Measurements from ENCODE around the gene RTEL1.

RTEL1 gene

GRCh38 chr20:63700199-63701050 is 42.3 kb downstream of the RTEL1 start:
- Histone ChIP-seq H2AFZ (ENCODE audit: insufficient read depth, low read length, poor library complexity) (no peak overlapping the region), H3K79me2 (ENCODE audit: control insufficient read depth, insufficient read depth, low read length, poor library complexity) (no peaks in the 10 kb centered on the region), H3K9ac (ENCODE audit: low read length) (no peak overlapping the region), H4K12ac (ENCODE audit: low read depth, low read length) (no peak overlapping the region), H4K8ac (ENCODE audit: low read depth, low read length) (no peak overlapping the region), H4K91ac (ENCODE audit: low read depth, low read length) (no peak overlapping the region), H3K4me3 (ENCODE audit: low read depth, low read length) (no peak overlapping the region), H2BK120ac (ENCODE audit: insufficient read depth, low read length, poor library complexity) (no peak overlapping the region), H3K36me3 (ENCODE audit: control insufficient read depth in 1 of 2, insufficient read depth in 2 of 2, low read length in 2 of 2) (peaks cover 22 to 23% of the 10 kb centered on the region in 2 experiments), H3K4me2 (ENCODE audit: low read length) (no peak overlapping the region), H3K18ac (ENCODE audit: low read length) (no peak overlapping the region), H3K14ac (ENCODE audit: low read length) (no peak overlapping the region), H3K23ac (ENCODE audit: low read length) (no peak overlapping the region), H3K79me1 (ENCODE audit: low read length) (no peaks in the 10 kb centered on the region), H3K4me1 (ENCODE audit: control insufficient read depth in 1 of 2, insufficient read depth in 2 of 2, low read length in 2 of 2) (peaks cover 6 to 11% of the 10 kb centered on the region in 2 experiments), H2BK5ac (ENCODE audit: low read depth, low read length, poor library complexity) (no peak overlapping the region), H3K4ac (ENCODE audit: low read depth, low read length) (no peak overlapping the region), H2AK5ac (ENCODE audit: low read length) (no peak overlapping the region), H3K27ac (ENCODE audit: low read depth, low read length) (no peak overlapping the region), H3K27me3 (ENCODE audit: insufficient read depth, low read length) (no peaks in the 10 kb centered on the region), H2BK12ac (ENCODE audit: low read length) (no peak overlapping the region), H3K9me3 (ENCODE audit: insufficient read depth, low read depth, low read length) (peaks cover 3% of the 10 kb centered on the region)
- no CpG with 5 or more reads among the region's 43 CpGs for WGBS (ENCODE audit: extremely low coverage, insufficient coverage, insufficient read length)
- DNase-seq = no peak

GRCh38 chr20:63701051-63701328 is 42.9 kb downstream of the RTEL1 start:
- peaks cover 3% of the 10 kb centered on the region for H3K9me3 ChIP-seq (ENCODE audit: insufficient read depth, low read depth, low read length)
- no peak overlapping the region for H4K8ac ChIP-seq (ENCODE audit: low read depth, low read length)
- no peak overlapping the region for H3K4me3 ChIP-seq (ENCODE audit: low read depth, low read length)
- no CpG with 5 or more reads among the region's 5 CpGs for WGBS (ENCODE audit: extremely low coverage, insufficient coverage, insufficient read length)
- H3K36me3 ChIP-seq (ENCODE audit: control insufficient read depth in 1 of 2, insufficient read depth in 2 of 2, low read length in 2 of 2) = peaks cover 27 to 28% of the 10 kb centered on the region in 2 experiments
- H3K4me1 ChIP-seq (ENCODE audit: control insufficient read depth in 1 of 2, insufficient read depth in 2 of 2, low read length in 2 of 2) = peaks cover 6 to 11% of the 10 kb centered on the region in 2 experiments
- H4K91ac ChIP-seq (ENCODE audit: low read depth, low read length) = no peak overlapping the region
- H2AFZ ChIP-seq (ENCODE audit: insufficient read depth, low read length, poor library complexity) = no peak overlapping the region
- no peak overlapping the region for H2BK5ac ChIP-seq (ENCODE audit: low read depth, low read length, poor library complexity)
- no peak overlapping the region for H3K18ac ChIP-seq (ENCODE audit: low read length)
- H3K14ac ChIP-seq (ENCODE audit: low read length) = no peak overlapping the region
- H2BK12ac ChIP-seq (ENCODE audit: low read length) = no peak overlapping the region
- H2BK120ac ChIP-seq (ENCODE audit: insufficient read depth, low read length, poor library complexity) = no peak overlapping the region
- H2AK5ac ChIP-seq (ENCODE audit: low read length) = no peak overlapping the region
- no peak overlapping the region for H4K12ac ChIP-seq (ENCODE audit: low read depth, low read length)
- H3K79me1 ChIP-seq (ENCODE audit: low read length) = no peaks in the 10 kb centered on the region
- no peaks in the 10 kb centered on the region for H3K79me2 ChIP-seq (ENCODE audit: control insufficient read depth, insufficient read depth, low read length, poor library complexity)
- no peak overlapping the region for H3K9ac ChIP-seq (ENCODE audit: low read length)
- no peak for DNase-seq
- H3K27me3 ChIP-seq (ENCODE audit: insufficient read depth, low read length) = no peaks in the 10 kb centered on the region
- H3K4me2 ChIP-seq (ENCODE audit: low read length) = no peak overlapping the region
- H3K23ac ChIP-seq (ENCODE audit: low read length) = no peak overlapping the region
- no peak overlapping the region for H3K27ac ChIP-seq (ENCODE audit: low read depth, low read length)
- no peak overlapping the region for H3K4ac ChIP-seq (ENCODE audit: low read depth, low read length)

GRCh38 chr20:63701329-63702035 is 43.4 kb downstream of the RTEL1 start:
- no peak overlapping the region for H2BK5ac ChIP-seq (ENCODE audit: low read depth, low read length, poor library complexity)
- H3K27ac ChIP-seq (ENCODE audit: low read depth, low read length) = no peak overlapping the region
- peaks cover 6 to 11% of the 10 kb centered on the region in 2 experiments for H3K4me1 ChIP-seq (ENCODE audit: control insufficient read depth in 1 of 2, insufficient read depth in 2 of 2, low read length in 2 of 2)
- H3K4me3 ChIP-seq (ENCODE audit: low read depth, low read length) = no peak overlapping the region
- H4K12ac ChIP-seq (ENCODE audit: low read depth, low read length) = no peak overlapping the region
- no peak overlapping the region for H3K18ac ChIP-seq (ENCODE audit: low read length)
- no peak overlapping the region for H4K8ac ChIP-seq (ENCODE audit: low read depth, low read length)
- no peak overlapping the region for H2AFZ ChIP-seq (ENCODE audit: insufficient read depth, low read length, poor library complexity)
- H2AK5ac ChIP-seq (ENCODE audit: low read length) = no peak overlapping the region
- DNase-seq = no peak
- no peak overlapping the region for H3K4ac ChIP-seq (ENCODE audit: low read depth, low read length)
- H3K36me3 ChIP-seq (ENCODE audit: control insufficient read depth in 1 of 2, insufficient read depth in 2 of 2, low read length in 2 of 2) = peaks cover 32 to 33% of the 10 kb centered on the region in 2 experiments
- H3K23ac ChIP-seq (ENCODE audit: low read length) = no peak overlapping the region
- peaks cover 3% of the 10 kb centered on the region for H3K9me3 ChIP-seq (ENCODE audit: insufficient read depth, low read depth, low read length)
- H4K91ac ChIP-seq (ENCODE audit: low read depth, low read length) = no peak overlapping the region
- no peaks in the 10 kb centered on the region for H3K27me3 ChIP-seq (ENCODE audit: insufficient read depth, low read length)
- H3K79me2 ChIP-seq (ENCODE audit: control insufficient read depth, insufficient read depth, low read length, poor library complexity) = no peaks in the 10 kb centered on the region
- no peak overlapping the region for H3K14ac ChIP-seq (ENCODE audit: low read length)
- H2BK120ac ChIP-seq (ENCODE audit: insufficient read depth, low read length, poor library complexity) = no peak overlapping the region
- H2BK12ac ChIP-seq (ENCODE audit: low read length) = no peak overlapping the region
- no peak overlapping the region for H3K4me2 ChIP-seq (ENCODE audit: low read length)
- no CpG with 5 or more reads among the region's 14 CpGs for WGBS (ENCODE audit: extremely low coverage, insufficient coverage, insufficient read length)
- no peak overlapping the region for H3K9ac ChIP-seq (ENCODE audit: low read length)
- H3K79me1 ChIP-seq (ENCODE audit: low read length) = no peaks in the 10 kb centered on the region

- no CpG with 5 or more reads among the region's 16 CpGs for WGBS (ENCODE audit: extremely low coverage, insufficient coverage, insufficient read length)
- no peak overlapping the region for H3K4me3 ChIP-seq (ENCODE audit: low read depth, low read length)
- H3K79me2 ChIP-seq (ENCODE audit: control insufficient read depth, insufficient read depth, low read length, poor library complexity) = peaks cover 4% of the 10 kb centered on the region
- no peak overlapping the region for H2AFZ ChIP-seq (ENCODE audit: insufficient read depth, low read length, poor library complexity)
- H3K27ac ChIP-seq (ENCODE audit: low read depth, low read length) = no peak overlapping the region
- no peak overlapping the region for H3K4ac ChIP-seq (ENCODE audit: low read depth, low read length)
- H3K27me3 ChIP-seq (ENCODE audit: insufficient read depth, low read length) = no peaks in the 10 kb centered on the region
- H4K12ac ChIP-seq (ENCODE audit: low read depth, low read length) = no peak overlapping the region
- H3K9me3 ChIP-seq (ENCODE audit: insufficient read depth, low read depth, low read length) = peaks cover 3% of the 10 kb centered on the region
- no peak overlapping the region for H2BK120ac ChIP-seq (ENCODE audit: insufficient read depth, low read length, poor library complexity)
- no peak overlapping the region for H3K9ac ChIP-seq (ENCODE audit: low read length)
- H2BK12ac ChIP-seq (ENCODE audit: low read length) = no peak overlapping the region
- H4K8ac ChIP-seq (ENCODE audit: low read depth, low read length) = no peak overlapping the region
- no peak overlapping the region for H2AK5ac ChIP-seq (ENCODE audit: low read length)
- no peak overlapping the region for H4K91ac ChIP-seq (ENCODE audit: low read depth, low read length)
- H3K4me2 ChIP-seq (ENCODE audit: low read length) = no peak overlapping the region
- H3K79me1 ChIP-seq (ENCODE audit: low read length) = no peaks in the 10 kb centered on the region
- peaks cover 34% of the 10 kb centered on the region in 2 experiments for H3K36me3 ChIP-seq (ENCODE audit: control insufficient read depth in 1 of 2, insufficient read depth in 2 of 2, low read length in 2 of 2)
- H3K23ac ChIP-seq (ENCODE audit: low read length) = no peak overlapping the region
- no peak for DNase-seq
- peaks cover 6 to 10% of the 10 kb centered on the region in 2 experiments for H3K4me1 ChIP-seq (ENCODE audit: control insufficient read depth in 1 of 2, insufficient read depth in 2 of 2, low read length in 2 of 2)
- H2BK5ac ChIP-seq (ENCODE audit: low read depth, low read length, poor library complexity) = no peak overlapping the region
- no peak overlapping the region for H3K14ac ChIP-seq (ENCODE audit: low read length)
- no peak overlapping the region for H3K18ac ChIP-seq (ENCODE audit: low read length)
Measured at GRCh38 chr20:63702036-63702665, 44.0 kb downstream of the RTEL1 start.

All from trophoblast cell (in vitro differentiated cells and primary cell).